ENCODE measurements around the gene TNRC18.

Gene TNRC18

GRCh38 chr7:5467645-5468044, 44.0 kb upstream of the TNRC18 start:
- H3K27ac ChIP-seq: no peak overlapping the region
- TF ChIP-seq, protein P1, sequence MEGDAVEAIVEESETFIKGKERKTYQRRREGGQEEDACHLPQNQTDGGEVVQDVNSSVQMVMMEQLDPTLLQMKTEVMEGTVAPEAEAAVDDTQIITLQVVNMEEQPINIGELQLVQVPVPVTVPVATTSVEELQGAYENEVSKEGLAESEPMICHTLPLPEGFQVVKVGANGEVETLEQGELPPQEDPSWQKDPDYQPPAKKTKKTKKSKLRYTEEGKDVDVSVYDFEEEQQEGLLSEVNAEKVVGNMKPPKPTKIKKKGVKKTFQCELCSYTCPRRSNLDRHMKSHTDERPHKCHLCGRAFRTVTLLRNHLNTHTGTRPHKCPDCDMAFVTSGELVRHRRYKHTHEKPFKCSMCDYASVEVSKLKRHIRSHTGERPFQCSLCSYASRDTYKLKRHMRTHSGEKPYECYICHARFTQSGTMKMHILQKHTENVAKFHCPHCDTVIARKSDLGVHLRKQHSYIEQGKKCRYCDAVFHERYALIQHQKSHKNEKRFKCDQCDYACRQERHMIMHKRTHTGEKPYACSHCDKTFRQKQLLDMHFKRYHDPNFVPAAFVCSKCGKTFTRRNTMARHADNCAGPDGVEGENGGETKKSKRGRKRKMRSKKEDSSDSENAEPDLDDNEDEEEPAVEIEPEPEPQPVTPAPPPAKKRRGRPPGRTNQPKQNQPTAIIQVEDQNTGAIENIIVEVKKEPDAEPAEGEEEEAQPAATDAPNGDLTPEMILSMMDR (conservative IDR thresholded peaks at IDR 0.05): no peak

DNA sequence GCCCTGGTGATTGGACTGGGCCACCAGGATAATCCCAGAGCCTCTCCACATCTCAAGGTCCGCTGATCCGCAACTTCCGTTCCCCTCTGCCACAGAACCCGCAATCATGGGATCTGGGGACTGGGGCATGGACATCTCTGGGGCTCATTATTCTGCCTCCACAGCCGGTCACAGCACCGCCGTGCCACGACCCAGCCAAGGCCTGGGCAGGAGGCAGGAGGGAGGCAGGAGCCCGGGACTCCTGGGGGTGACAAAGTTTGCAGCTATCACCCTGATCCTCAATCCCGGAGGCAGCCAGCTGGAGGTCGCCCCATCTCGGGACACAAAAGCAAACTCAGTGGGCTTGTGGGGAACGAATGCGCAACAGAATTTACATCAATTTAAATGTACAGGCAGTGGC, 42.9 kb upstream of the TNRC18 start:
- TF ChIP-seq, protein P1 (conservative IDR thresholded peaks at IDR 0.05): no peak
- no peak overlapping the region for H3K27ac ChIP-seq

DNA sequence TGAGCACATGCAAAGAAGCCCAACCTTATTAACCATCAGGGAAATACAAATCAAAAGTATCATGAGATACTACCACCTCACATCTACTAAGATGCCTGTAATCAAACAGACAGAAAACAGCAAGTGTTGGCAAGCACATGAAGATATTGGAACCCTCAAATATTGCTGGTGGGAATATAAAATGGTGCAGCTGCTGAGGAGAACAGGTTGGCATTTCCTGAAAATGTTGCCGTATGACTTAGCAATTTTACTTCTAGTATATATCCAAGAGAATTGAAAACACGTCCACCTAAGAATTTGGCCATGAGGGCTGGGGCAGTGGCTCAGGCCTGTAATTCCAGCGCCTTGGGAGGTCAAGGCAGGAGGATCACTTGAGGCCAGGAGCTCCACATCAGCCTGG, 39.4 kb upstream of the TNRC18 start:
- TF ChIP-seq, protein P1 (conservative IDR thresholded peaks at IDR 0.05): no peak
- no peak overlapping the region for H3K27ac ChIP-seq

GRCh38 chr7:5462216-5462615, 38.6 kb upstream of the TNRC18 start:
- TF ChIP-seq, protein P1 (conservative IDR thresholded peaks at IDR 0.05): no peak
- no peak overlapping the region for H3K27ac ChIP-seq

GRCh38 chr7:5458921-5459480, 35.4 kb upstream of the TNRC18 start:
- TF ChIP-seq, protein P1 (conservative IDR thresholded peaks at IDR 0.05): no peak
- H3K27ac ChIP-seq: no peak overlapping the region

DNA sequence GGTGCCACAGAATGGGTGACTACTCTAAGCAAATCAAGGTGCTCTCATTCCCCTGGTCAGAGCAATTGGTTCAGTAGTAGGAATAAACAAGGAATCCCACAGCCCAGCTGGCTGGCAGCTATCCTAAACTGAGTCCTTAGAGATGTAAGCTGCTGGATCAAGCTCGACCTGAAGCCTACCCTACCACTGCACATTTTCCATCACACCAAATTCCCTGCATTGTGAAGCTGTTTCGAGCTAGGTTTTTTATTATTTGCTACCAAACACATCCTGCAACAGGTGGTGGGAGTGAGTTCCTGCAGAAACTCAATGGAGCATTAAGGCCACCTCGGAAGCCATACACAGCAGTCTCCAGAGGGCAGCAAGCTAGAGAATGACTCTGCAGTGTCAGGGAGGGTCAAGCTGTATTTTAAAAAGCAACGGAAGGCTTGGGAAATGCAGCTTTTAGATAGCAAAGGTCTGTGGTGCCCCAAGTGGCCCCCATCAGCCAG, 33.7 kb upstream of the TNRC18 start:
- H3K27ac ChIP-seq: no peak overlapping the region

GRCh38 chr7:5456409-5456808, 32.8 kb upstream of the TNRC18 start:
- no peak overlapping the region for H3K27ac ChIP-seq
- TF ChIP-seq, protein P1 (conservative IDR thresholded peaks at IDR 0.05): no peak

More for the DNA sequence above, 33.7 kb upstream of the TNRC18 start:
- TF ChIP-seq, protein P1 (conservative IDR thresholded peaks at IDR 0.05): no peak

Measured in VCaP (cell line).